SJCRH30 (cell line): ENCODE results near the gene HMX1. TPM values are rescaled to one million over a fixed set of nuclear protein-coding genes. Genes with fewer than 3 reads are reported as not detected.
A peak's percentile ranks its signal among the peaks of the same experiment; 100 is the strongest.

Source experiments
- DNase-seq, 2 experiments: peaks; one replicate each; pipeline ENCODE4 v3.0.0-alpha.2; 2015 to 2020
- H3K27ac ChIP-seq: fragments of 250-450 bp; sonication (Bioruptor Pico); 2 replicates; pipeline ENCODE4 v1.5.1; 2020; ENCODE audit warnings: mild to moderate bottlenecking, moderate library complexity
- H3K27me3 ChIP-seq: fragments of 250-450 bp; sonication (Bioruptor Pico); 2 replicates; pipeline ENCODE4 v1.5.1; 2020; ENCODE audit warnings: mild to moderate bottlenecking, moderate library complexity
- H3K36me3 ChIP-seq: fragments of 250-450 bp; sonication (Bioruptor Pico); 2 replicates; pipeline ENCODE4 v1.5.1; 2020; ENCODE audit warnings: mild to moderate bottlenecking, moderate library complexity
- H3K4me1 ChIP-seq: fragments of 250-450 bp; sonication (Bioruptor Pico); 2 replicates; pipeline ENCODE4 v1.5.1; 2020; ENCODE audit warnings: mild to moderate bottlenecking, moderate library complexity
- H3K4me3 ChIP-seq: fragments of 250-450 bp; sonication (Bioruptor Pico); 2 replicates; pipeline ENCODE4 v1.5.1; 2020; ENCODE audit warnings: mild to moderate bottlenecking, moderate library complexity
- H3K9me3 ChIP-seq: fragments of 250-450 bp; sonication (Bioruptor Pico); replicated peaks from 2 replicates; pipeline ENCODE4 v1.5.1; 2020; ENCODE audit warnings: mild to moderate bottlenecking, moderate library complexity
- total RNA-seq: library from RNA; depleted of rRNA; stranded (reverse); fragments of >200 nt; shearing (Covaris generic); gene quantifications from 2 replicates; pipeline ENCODE4 v1.2.3, GENCODE V29; 2014; rRNA removed

The HMX1 gene
- not detected in 2 replicates for total RNA-seq

DNA sequence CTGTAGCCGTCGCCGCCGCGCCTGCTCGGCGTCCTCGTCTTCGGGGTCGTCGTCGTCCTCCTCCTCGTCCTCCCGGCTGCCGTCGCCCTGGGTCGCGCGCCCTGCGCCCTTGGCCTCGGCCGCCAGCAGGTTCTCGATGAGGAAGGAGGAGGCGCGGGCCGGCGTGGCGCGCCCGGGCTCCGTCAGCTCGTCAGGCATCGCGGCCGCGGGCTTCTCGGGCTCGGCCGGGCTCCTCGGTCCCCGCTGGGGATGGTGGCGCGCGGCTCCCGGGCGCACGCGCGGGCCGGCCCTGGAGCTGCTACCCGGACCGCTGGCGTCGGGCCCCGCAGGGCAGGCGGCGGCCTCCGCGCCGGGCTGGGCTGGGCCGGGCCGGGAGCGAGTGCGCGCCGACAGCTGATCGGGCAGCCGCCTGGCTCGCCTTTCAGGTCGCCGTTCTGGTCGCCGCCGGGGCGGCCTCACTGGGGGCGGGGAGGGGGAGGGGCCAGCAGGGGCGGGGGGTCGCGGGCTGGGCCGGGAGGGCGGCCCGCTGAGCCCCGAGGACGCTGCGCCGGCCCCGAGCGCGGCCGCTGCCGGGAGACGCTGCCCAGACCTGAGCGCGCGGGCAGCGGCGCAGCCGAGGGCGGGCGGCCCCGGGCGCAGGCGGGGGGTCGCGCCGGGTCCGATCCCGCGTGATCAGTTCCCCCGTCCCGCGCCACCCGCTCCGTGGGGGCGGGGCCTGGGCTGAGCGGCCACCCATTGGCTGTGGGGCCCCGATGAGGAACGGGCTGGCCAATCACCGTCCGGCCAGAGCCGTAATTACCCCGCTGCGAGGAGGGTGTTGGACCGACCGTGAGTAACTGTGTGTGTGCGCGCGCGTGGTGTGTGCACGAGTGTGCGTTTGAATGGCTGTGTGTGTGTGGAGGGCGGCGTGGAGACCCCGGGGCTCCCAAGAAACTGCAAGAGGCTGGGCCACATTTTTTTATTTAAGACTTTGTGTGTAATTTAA is at the start of gene HMX1:
HMX1 (minus strand) TSS at position 423 of the 985 bp plus-strand sequence; CDS start at position 198, 225 bp downstream.
- H3K4me3 ChIP-seq: no peak within 1 kb of the TSS
- H3K9me3 ChIP-seq: no peaks in the 10 kb centered on the region
- H3K4me1 ChIP-seq: no peaks in the 10 kb centered on the region
- H3K36me3 ChIP-seq: no peaks in the 10 kb centered on the region
- H3K27me3 ChIP-seq: peaks cover 27% of the 10 kb centered on the region
- no peak for DNase-seq
- H3K27ac ChIP-seq: no peak within 1 kb of the TSS

DNA sequence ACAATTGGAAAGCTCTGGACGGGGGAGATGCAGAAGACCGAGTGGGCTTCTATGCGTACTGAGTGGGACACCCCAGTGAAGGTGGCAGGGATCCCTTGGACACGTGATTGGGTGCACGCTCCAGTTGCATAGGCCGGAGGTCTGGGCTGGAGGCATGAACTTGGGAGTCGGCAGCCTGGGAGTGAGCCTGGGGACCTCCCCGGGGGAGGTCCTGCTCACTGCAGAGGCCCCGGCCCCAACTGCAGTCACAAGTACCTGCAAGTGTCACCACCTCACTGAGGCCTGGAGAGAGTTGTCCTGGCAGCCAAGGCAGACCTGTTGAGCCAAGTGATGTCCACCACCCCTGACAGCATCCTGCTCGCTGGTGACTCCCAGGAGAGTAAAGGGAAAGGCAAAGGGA is 49.3 kb upstream of the HMX1 start:
- Histone ChIP-seq H3K4me1 (no peaks in the 10 kb centered on the region), H3K9me3 (no peaks in the 10 kb centered on the region), H3K4me3 (no peak overlapping the region), H3K36me3 (no peaks in the 10 kb centered on the region), H3K27ac (no peak overlapping the region), H3K27me3 (peaks cover 23% of the 10 kb centered on the region)
- no peak for DNase-seq

DNA sequence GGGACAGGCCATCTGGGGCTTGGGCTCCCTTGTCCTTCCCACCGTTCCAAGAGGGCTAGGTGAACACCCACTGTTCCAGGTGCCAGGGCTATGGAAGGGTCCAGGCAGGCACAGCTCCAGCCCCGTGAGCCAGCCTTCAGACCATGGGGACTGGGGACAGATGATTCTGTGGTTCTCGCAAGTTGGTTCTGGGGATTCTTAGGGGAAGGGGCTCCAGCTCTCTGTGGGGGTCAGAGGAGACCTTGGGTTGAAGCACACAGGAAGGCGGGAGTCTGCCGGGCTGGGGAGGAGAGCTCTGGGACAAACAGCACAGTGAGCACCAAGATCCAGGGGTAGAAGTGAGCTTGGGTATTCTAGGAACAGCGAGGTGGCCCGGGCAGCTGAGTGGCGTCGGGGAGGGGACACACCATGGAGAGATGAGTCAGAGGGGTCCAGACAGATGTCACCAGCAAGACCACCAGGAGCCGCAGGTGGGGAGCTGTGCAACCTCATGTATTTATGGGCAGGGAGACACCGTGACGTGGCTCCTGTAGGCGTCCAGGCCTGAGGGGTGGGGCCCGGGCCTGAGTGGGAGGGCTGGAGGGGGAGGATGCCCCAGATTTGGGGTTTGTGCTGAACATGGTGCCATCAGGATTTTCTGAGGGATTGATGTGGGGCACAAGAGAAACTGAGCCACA is 48.8 kb upstream of the HMX1 start:
- H3K4me3 ChIP-seq: no peak overlapping the region
- H3K36me3 ChIP-seq: no peaks in the 10 kb centered on the region
- no peaks in the 10 kb centered on the region for H3K4me1 ChIP-seq
- peaks cover 28% of the 10 kb centered on the region for H3K27me3 ChIP-seq
- H3K27ac ChIP-seq: no peak overlapping the region
- no peaks in the 10 kb centered on the region for H3K9me3 ChIP-seq
- no peak for DNase-seq

DNA sequence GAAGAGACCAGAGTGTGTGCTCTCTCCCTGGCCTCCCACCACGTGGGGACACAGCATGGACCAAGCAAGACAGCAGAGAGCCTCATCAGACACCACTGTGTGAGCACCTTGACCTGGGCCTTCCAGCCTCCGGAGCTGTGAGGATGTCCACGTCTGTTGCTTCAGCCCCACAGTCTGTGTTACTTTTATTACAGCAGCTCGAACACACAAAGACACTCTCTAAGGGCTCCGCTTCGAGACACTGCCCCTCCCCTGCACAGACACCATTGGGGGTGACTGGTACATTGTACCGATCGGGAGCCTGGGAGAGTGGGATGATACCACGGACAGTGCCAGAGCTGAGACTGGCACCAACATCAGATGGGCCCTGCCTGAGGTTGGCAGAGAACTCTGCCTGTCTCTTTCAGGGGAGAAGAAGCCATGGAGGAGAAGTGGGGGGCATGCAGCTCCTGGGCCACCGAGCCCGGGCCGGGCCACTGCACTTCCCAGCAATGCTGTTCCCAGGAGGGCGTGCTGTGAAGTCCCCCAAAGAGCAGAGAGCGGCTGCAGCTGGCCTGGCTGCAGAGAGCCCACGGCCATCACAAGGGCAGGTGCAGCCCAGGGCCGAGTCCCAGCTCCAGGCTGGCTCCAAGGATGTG is 48.1 kb upstream of the HMX1 start:
- Histone ChIP-seq H3K9me3 (no peaks in the 10 kb centered on the region), H3K27me3 (peaks cover 32% of the 10 kb centered on the region), H3K36me3 (no peaks in the 10 kb centered on the region), H3K4me3 (no peak overlapping the region), H3K27ac (no peak overlapping the region), H3K4me1 (no peaks in the 10 kb centered on the region)
- no peak for DNase-seq

DNA sequence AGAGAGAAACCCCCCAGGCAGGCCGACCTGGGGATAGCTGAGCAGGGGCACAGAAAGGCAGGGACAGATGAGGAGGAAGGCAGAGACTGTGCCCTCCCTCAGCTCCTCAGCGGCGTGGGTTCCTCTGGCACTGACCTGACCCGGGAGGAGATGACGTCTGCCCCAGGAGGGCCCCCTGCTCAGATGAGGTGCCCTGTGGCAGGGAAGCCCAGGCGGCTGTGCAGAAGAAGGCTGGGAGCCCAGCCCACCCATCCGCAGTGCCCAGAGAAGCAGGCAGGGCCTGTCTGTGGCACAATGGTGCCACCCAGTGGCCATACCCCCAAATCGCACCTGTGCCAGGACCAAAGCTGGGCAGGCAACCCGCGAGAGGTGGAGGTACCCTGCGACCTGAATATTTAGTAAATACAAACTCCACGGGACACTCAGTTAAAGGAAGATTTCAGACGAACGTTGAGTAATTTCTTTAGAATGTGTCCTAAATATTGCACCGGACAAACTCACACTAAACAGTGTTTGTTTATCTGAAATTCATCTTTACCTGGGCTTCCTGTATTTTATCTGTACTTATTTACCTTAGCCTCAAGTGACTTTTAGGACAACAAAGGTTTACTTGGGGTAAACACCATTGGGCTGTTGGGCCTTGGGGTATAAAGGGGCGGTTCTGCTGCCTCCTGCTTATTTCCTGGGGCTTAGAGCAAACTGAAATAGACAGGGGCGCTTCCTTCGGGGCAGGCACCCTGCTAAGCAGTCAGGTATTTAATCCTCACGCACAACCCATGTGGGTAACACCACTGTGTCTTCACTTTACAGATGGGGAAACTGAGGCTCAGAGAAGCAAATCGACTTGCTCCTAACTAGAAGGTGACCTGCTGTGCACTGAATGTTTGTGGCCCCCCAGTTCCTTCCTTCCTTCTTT is 46.5 kb upstream of the HMX1 start:
- Histone ChIP-seq H3K27me3 (peaks cover 37% of the 10 kb centered on the region), H3K4me1 (no peaks in the 10 kb centered on the region), H3K36me3 (no peaks in the 10 kb centered on the region), H3K4me3 (no peak overlapping the region), H3K9me3 (no peaks in the 10 kb centered on the region), H3K27ac (no peak overlapping the region)
- DNase-seq: peak; percentile 58 to 77

DNA sequence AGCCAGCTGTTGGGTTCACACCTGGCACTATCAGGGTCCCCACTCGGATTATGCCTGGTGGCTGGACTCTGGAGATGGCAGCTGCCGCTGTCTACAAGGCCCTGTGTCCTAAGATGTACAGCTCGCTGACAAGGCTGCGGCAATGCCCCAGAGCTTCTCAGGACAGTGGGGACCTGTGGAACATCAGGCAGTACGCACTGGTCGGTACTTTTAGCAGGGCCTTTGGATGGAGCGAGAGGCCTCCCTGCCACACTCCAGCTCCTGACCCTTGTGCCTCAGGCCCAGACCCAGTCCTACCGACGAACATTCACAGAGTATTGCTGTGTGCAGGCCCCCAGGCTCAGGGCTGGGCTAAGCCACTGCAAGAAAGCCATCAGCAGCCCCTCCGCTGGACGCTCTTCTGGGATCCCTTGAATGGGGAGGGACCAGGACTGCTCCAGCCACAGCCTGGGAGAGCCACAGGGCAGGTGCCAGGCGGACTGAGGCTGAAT is 45.7 kb upstream of the HMX1 start:
- H3K4me3 ChIP-seq: no peak overlapping the region
- no peaks in the 10 kb centered on the region for H3K4me1 ChIP-seq
- no peak overlapping the region for H3K27ac ChIP-seq
- DNase-seq: no peak
- no peaks in the 10 kb centered on the region for H3K9me3 ChIP-seq
- peaks cover 37% of the 10 kb centered on the region for H3K27me3 ChIP-seq
- H3K36me3 ChIP-seq: no peaks in the 10 kb centered on the region

DNA sequence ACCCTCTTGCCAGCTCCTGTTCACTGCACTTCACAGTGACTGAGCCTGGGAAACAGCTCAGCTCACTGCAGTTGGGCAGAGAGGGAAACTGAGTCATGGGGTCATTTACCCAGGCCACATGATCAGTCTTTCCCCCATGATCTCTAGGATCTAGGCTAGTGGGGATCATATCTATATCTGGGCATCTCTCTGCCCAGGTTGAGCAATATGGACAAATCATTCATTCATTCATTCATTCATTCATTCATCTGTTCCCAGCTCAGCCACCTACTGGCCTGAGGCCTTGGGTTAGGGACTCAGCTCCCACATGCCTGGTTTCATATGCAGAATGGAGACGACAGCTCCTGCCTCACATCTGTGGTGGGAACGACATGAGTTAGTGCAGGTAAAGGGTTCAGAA is 45.3 kb upstream of the HMX1 start:
- H3K27ac ChIP-seq: no peak overlapping the region
- H3K27me3 ChIP-seq: peaks cover 37% of the 10 kb centered on the region

DNA sequence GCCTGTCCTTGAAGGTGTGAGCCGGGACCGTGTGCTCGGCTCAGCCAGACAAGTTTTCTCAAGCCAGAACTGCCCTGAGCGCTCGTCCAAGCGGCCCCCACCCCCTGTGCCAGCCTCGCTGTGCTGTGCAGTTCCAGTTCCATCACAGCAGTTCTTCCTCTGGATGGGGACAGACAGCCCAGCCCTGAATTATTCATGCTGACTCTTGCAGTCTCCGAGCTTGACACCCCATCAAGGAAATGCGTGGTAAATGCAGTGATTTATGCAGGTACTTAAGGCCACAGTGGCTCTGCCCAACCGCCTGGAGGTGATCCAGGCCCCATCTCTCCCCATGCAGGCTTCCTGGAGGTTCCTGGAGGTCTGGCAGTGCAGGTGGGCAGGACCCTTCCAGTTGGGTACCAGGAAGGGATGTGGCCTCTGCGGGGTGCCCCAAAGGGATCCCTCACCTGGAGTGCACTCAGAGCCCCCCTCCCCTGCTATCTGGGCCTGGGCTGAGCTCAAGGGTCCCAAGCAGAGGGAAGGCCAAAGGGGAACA is 44.8 kb upstream of the HMX1 start:
- Histone ChIP-seq H3K9me3 (no peaks in the 10 kb centered on the region), H3K27me3 (peaks cover 40% of the 10 kb centered on the region), H3K27ac (no peak overlapping the region), H3K36me3 (no peaks in the 10 kb centered on the region), H3K4me1 (no peaks in the 10 kb centered on the region), H3K4me3 (no peak overlapping the region)
- DNase-seq: no peak

More for the DNA sequence above, 45.3 kb upstream of the HMX1 start:
- Histone ChIP-seq H3K4me3 (no peak overlapping the region), H3K9me3 (no peaks in the 10 kb centered on the region), H3K36me3 (no peaks in the 10 kb centered on the region), H3K4me1 (no peaks in the 10 kb centered on the region)
- DNase-seq: no peak

DNA sequence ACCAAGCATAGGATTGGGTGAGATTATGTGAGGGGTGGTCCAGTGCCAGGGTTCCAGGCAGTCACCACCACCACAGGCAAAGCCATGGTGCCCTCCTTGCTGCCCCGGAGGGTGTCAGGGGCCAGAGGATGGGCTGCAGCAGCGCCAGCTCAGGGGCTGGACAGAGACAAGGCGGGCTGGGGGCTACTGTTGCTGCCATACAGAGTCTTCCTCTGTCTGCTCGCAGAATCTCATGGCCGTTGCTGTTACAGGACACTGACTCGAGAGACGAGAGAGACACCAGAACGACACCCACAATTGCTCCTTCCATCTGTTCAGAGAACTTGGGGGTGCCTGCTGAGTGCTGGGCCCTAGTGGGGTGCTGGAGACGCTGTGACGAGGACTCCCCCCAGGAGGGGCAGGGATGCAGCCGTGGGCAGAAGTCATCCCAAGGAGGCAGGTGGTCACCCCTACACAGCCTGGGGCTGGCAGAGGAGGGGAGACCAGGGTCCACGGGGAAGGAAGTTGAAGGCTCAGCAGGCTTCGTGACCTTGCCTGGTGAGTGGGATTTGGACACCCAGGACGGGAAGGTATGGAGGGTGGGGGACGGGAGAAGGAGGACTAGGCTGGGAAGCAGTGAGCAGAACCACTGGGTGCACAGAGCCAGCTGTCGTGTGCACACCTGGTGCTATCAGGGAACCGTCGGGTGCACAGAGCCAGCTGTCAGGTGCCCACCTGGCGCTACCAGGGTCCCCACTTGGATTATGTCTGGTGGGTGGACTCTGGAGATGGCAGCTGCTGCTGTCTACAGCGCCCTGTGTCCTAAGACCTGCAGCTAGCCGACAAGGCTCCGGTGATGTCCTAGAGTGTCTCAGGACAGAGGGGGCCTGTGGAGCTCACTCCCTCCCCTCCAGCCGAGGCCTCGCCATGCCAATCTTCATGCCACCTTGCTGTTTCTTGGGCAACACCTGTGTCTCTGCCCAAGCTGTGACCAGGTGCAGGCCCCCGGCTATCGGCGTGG is 43.9 kb upstream of the HMX1 start:
- no peak for DNase-seq
- no peaks in the 10 kb centered on the region for H3K9me3 ChIP-seq

DNA sequence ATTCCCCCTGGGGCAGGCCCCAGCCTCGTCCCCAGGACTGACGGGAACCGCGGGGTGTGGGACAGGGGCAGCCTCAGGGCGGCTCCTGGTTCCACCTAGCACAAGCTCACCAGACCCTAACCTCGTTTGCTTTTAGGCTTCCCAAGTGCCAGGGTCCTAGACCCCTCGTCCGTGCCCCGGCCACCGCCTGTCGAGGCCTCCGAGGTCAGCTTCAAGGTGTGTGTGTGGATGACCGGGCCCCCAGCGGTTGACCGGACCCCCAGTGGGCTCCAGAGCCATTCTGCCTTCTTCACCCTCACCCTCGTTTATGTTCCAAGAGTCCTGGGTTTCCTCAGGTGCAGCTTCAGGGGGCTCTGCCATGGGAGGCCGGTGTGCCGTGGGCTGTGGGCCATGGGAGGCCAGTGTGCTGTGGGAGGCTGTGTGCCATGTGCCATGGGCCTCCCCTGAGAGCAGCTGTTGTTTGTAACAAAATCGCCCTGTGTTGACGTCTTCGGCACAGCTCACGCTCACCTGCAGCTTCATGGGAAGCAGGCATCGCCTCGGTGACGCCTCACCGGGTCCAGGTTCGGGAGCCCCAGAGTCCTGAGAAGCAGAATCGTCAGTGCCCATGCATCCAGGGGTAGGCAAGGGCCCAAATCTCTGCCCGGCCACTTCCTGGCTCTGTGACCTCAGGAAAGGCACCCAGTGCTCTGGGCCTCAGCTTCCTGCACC is 43.0 kb upstream of the HMX1 start:
- no peak overlapping the region for H3K27ac ChIP-seq
- DNase-seq: no peak
- H3K4me3 ChIP-seq: no peak overlapping the region
- no peaks in the 10 kb centered on the region for H3K4me1 ChIP-seq
- no peaks in the 10 kb centered on the region for H3K36me3 ChIP-seq
- no peaks in the 10 kb centered on the region for H3K9me3 ChIP-seq
- H3K27me3 ChIP-seq: peaks cover 46% of the 10 kb centered on the region

More for the DNA sequence above, 43.9 kb upstream of the HMX1 start:
- Histone ChIP-seq H3K27me3 (peaks cover 49% of the 10 kb centered on the region), H3K36me3 (no peaks in the 10 kb centered on the region), H3K4me1 (no peaks in the 10 kb centered on the region), H3K4me3 (no peak overlapping the region), H3K27ac (no peak overlapping the region)

DNA sequence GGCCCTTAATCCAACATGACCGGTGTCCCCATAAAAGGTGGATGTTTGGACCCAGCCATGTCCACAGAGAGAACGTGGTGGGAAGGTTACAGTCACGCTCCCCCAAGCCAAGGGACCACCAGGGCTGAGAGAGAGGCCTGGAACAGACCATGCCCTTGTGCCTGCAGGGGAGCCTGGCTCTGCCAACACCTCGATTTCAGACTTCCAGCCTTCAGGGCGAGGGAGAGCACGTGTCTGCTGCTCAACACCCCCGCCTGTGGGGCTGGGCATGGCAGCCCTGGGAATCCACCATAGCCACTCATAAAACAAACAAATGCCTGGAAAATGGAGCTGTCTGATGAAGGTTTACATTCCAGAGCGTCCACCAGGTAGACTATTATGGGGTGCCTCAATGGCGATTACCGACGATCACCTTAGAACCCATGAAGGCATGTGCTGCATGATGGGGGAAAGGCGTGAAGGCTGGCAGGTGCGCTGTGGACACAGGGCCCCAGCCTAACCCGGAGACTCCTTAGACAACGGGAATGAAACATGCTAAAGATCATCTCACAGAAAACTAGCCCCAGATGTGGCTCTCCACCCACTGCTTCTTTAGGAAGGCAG is 42.3 kb upstream of the HMX1 start:
- no peaks in the 10 kb centered on the region for H3K4me1 ChIP-seq
- H3K27me3 ChIP-seq: peaks cover 47% of the 10 kb centered on the region
- H3K36me3 ChIP-seq: no peaks in the 10 kb centered on the region
- no peak overlapping the region for H3K27ac ChIP-seq
- H3K9me3 ChIP-seq: no peaks in the 10 kb centered on the region
- H3K4me3 ChIP-seq: no peak overlapping the region
- DNase-seq: no peak
